Heart left ventricle (tissue), 13 donors: ENCODE data around the gene KCTD15.

ENCODE experiments used
- CTCF ChIP-seq, 12 donors: fragments of 200-600 bp; sonication (generic) in 4 of 12; IDR thresholded peaks; one replicate each; pipeline versions ENCODE4 v1.5.0 to v1.8.0; 2018 to 2022; ENCODE audit warnings: antibody characterized with exemption in 12 of 12, mild to moderate bottlenecking in 5 of 12
- POLR2A ChIP-seq, 2 donors: fragments of 450-650 bp; IDR thresholded peaks; one replicate each; pipeline ENCODE4 v1.6.1; 2017; ENCODE audit warnings: antibody characterized with exemption in 2 of 2, mild to moderate bottlenecking in 2 of 2, moderate library complexity in 2 of 2
- donor health status: ischemic (EF 13 %, LVEDD 7.1; RV severe dilation, severe dysfunction).
- donor health status: DM: no; HTN: yes; CAD: no.
- donor health status: DM: no; HTN: no; CAD: no.
- donor health status: ischemic (EF 25% LVEDD 6.9; RV normal size, moderate dysfunction).
- donor health status: ischemic (EF 25% LVEDD 5.7; RV mildly dilated, moderate dysfunction).
- donor health status: ischemic (EF 35%, LVEDD 5.7; RV mildly dilated, moderate dysfunction).
- donor health status: nonischemic (EF 11% LVEDD 7.7; RV severe dilation, severe dysfunction).
- donor health status: DM: yes; HTN: yes; CAD: no.
- donor health status: PGD.
- donor health status: ischemic (EF 29% LVEDD 5.4; RV normal size, mild dysfunction).
- donor health status: nonischemic (EF 23%, LVEDD 6.1; RV moderate dilation, normal function).

GRCh38 chr19:33781996-33782395 is 14.7 kb upstream of the KCTD15 start:
- TF ChIP-seq CTCF (IDR thresholded peaks at IDR 0.05) (no peak), POLR2A (IDR thresholded peaks at IDR 0.05) (no peak)
